ENCODE measurements around the gene SGTA.
A peak's percentile ranks its signal among the peaks of the same experiment; 100 is the strongest.
"Not testable (repeated sequence)": the region's sequence is repeated elsewhere in the genome, so short reads cannot be mapped to it uniquely, and the experiment has no call there.

SGTA gene

GRCh38 chr19:2792666-2793065 is 9.6 kb upstream of the SGTA start:
- not testable (repeated sequence) for DNase-seq (ENCODE audit: low read depth)

GRCh38 chr19:2791876-2792275 is 8.8 kb upstream of the SGTA start:
- no peak for DNase-seq (ENCODE audit: low read depth)

- DNase-seq (ENCODE audit: low read depth), result no peak
These were observed 8.4 kb upstream of the SGTA start for GRCh38 chr19:2791440-2791839.

GRCh38 chr19:2790557-2791271 is 7.6 kb upstream of the SGTA start:
- no peak for DNase-seq (ENCODE audit: low read depth)

GRCh38 chr19:2790194-2790556 is 7.1 kb upstream of the SGTA start:
- DNase-seq (ENCODE audit: low read depth), result no peak

GRCh38 chr19:2788237-2788636 is 5.2 kb upstream of the SGTA start:
- no peak for DNase-seq (ENCODE audit: low read depth)

GRCh38 chr19:2787115-2787514 is 4.0 kb upstream of the SGTA start:
- DNase-seq (ENCODE audit: low read depth), result no peak

- peak; percentile 97 for DNase-seq (ENCODE audit: low read depth)
These were observed 2.3 kb upstream of the SGTA start, which contains the start of gene THOP1 for GRCh38 chr19:2785244-2785997. TSS of gene THOP1 (plus strand) at chr19:2785503. CDS start at chr19:2785663, 160 bp downstream.

GRCh38 chr19:2783781-2784145 is 690 bp upstream of the SGTA start:
- no peak for DNase-seq (ENCODE audit: low read depth)

GRCh38 chr19:2782329-2782935 is 641 bp downstream of the SGTA start:
- no peak for DNase-seq (ENCODE audit: low read depth)

GRCh38 chr19:2780284-2780683 is 2.8 kb downstream of the SGTA start:
- no peak for DNase-seq (ENCODE audit: low read depth)

- no peak for DNase-seq (ENCODE audit: low read depth)
These were observed 3.8 kb downstream of the SGTA start for GRCh38 chr19:2779121-2779740.

GRCh38 chr19:2777952-2778683 is 5.0 kb downstream of the SGTA start:
- DNase-seq (ENCODE audit: low read depth), result no peak

GRCh38 chr19:2775556-2776430 is 7.3 kb downstream of the SGTA start:
- peak; percentile 31 for DNase-seq (ENCODE audit: low read depth)

GRCh38 chr19:2774953-2775555 is 8.0 kb downstream of the SGTA start:
- no peak for DNase-seq (ENCODE audit: low read depth)

- no peak for DNase-seq (ENCODE audit: low read depth)
These were observed 8.9 kb downstream of the SGTA start for GRCh38 chr19:2774083-2774679.

- no peak for DNase-seq (ENCODE audit: low read depth)
These were observed 11.0 kb downstream of the SGTA start for GRCh38 chr19:2771786-2772674.

GRCh38 chr19:2770055-2771013 is 12.7 kb downstream of the SGTA start:
- no peak for DNase-seq (ENCODE audit: low read depth)

Data from activated T-helper 1 cell treated with Interleukin-2 at 50 U/mL for 16 hours (primary cell).